MM.1S (cell line): Measurements from ENCODE around the gene GNG14.
A peak's percentile ranks its signal among the peaks of the same experiment; 100 is the strongest.
"Not testable (repeated sequence)": the region's sequence is repeated elsewhere in the genome, so short reads cannot be mapped to it uniquely, and the experiment has no call there.

Experiments used
- DNase-seq: peaks from one replicate; pipeline ENCODE4 v3.0.0-alpha.2; 2015
- H2AFZ ChIP-seq: fragments of 300-600 bp; sonication (generic); 2 replicates; pipeline ENCODE4 v1.6.0; 2016; ENCODE audit warnings: antibody characterized with exemption, low read length
- H3F3A ChIP-seq: fragments of 300-600 bp; sonication (generic); 2 replicates; pipeline ENCODE4 v1.6.1; 2016; ENCODE audit warnings: mild to moderate bottlenecking, antibody characterized with exemption, low read length, moderate library complexity, mixed read lengths; ENCODE audit not compliant: insufficient read depth
- H3K27ac ChIP-seq: fragments of 300-600 bp; sonication (generic); 2 replicates; pipeline ENCODE4 v1.5.1; 2016; ENCODE audit warnings: mild to moderate bottlenecking, low read length
- H3K27me3 ChIP-seq: fragments of 300-600 bp; sonication (generic); replicated peaks from 2 replicates; pipeline ENCODE4 v1.6.0; 2016; ENCODE audit warnings: low read length; ENCODE audit not compliant: insufficient read depth
- H3K36me3 ChIP-seq: fragments of 300-600 bp; sonication (generic); replicated peaks from 2 replicates; pipeline ENCODE4 v1.6.1; 2016; ENCODE audit warnings: mild to moderate bottlenecking, low read length, mixed read lengths; ENCODE audit not compliant: insufficient read depth
- H3K4me1 ChIP-seq: fragments of 300-600 bp; sonication (generic); 2 replicates; pipeline ENCODE4 v1.6.1; 2016; ENCODE audit warnings: low read length, mixed read lengths
- H3K4me2 ChIP-seq: fragments of 300-600 bp; sonication (generic); 2 replicates; pipeline ENCODE4 v1.6.0; 2016; ENCODE audit warnings: low read depth, low read length
- H3K4me3 ChIP-seq: fragments of 300-600 bp; sonication (generic); 2 replicates; pipeline ENCODE4 v1.5.1; 2016; ENCODE audit warnings: low read length, mixed read lengths
- H3K79me2 ChIP-seq: fragments of 300-600 bp; sonication (generic); 2 replicates; pipeline ENCODE4 v1.6.1; 2016; ENCODE audit warnings: mixed run types, low read length, mixed read lengths
- H3K9ac ChIP-seq: fragments of 300-600 bp; sonication (generic); 2 replicates; pipeline ENCODE4 v1.6.1; 2016; ENCODE audit warnings: low read length, mixed read lengths
- H3K9me2 ChIP-seq: fragments of 300-600 bp; sonication (generic); replicated peaks from 2 replicates; pipeline ENCODE4 v1.6.1; 2016; ENCODE audit warnings: mild to moderate bottlenecking, low read length, mixed read lengths; ENCODE audit not compliant: insufficient read depth
- H3K9me3 ChIP-seq: fragments of 300-600 bp; sonication (generic); replicated peaks from 2 replicates; pipeline ENCODE4 v1.6.1; 2016; ENCODE audit warnings: mild to moderate bottlenecking, low read length, mixed read lengths; ENCODE audit not compliant: insufficient read depth
- H4K20me1 ChIP-seq: fragments of 300-600 bp; sonication (generic); 2 replicates; pipeline ENCODE4 v1.6.1; 2016; ENCODE audit warnings: mild to moderate bottlenecking, low read length, moderate library complexity, mixed read lengths; ENCODE audit not compliant: insufficient read depth
- EZH2 ChIP-seq: fragments of 300-600 bp; sonication (generic); optimal IDR thresholded peaks from 2 replicates; pipeline ENCODE3; 2017; ENCODE audit warnings: low read depth, mild to moderate bottlenecking, antibody characterized with exemption, low read length, mixed read lengths
- EZH2phosphoT487 ChIP-seq: fragments of 300-600 bp; sonication (generic); IDR thresholded peaks from 2 replicates; pipeline ENCODE4 v1.6.1; 2018; ENCODE audit warnings: antibody characterized with exemption, low read length
- TF ChIP-seq, protein P1 (sequence below): fragments of 300-600 bp; sonication (generic); IDR thresholded peaks from 2 replicates; pipeline ENCODE4 v1.5.1; 2016; ENCODE audit warnings: antibody characterized with exemption, low read length, mixed read lengths

The GNG14 gene

DNA sequence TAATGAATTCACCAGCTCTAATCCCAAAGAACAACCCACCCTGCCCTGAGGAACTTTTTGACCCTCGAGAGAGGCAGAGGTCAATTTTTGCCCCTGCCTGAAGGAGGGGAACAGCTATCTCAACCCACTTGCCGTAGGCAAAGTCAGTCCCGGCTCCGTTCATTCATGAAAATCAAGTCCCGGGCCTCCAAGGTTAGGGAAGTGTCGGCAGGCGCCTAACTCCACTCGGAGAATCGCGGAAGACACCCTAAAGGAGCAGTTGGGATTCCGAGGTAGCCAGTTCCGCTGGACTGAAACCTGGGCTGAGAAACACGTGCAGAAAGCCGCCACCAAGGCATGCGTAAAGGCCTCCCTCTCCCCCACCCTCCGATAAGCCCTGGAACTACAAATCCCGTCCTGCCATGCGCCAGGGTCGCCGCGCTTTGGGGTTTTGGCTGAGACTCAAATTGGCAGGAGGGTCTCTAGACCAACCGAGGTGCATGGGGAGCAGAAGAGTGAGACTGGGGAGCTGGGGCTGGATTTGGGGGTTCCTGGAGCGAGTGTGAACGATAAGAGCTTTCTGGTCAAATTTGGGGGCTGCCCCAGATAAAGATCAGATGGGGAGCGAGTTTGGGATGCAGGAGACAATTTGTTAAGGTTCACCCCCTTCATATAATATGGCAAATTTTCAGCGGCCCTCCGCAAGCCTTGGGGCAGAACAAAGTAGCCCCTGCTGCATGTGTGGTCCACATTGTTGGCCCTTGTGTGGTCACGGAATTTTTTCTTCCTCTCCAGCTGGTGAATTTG, 36.0 kb downstream of the GNG14 start, which contains the start of gene TNPO2:
Gene TNPO2 (minus strand): TSS at position 292 of the 786 bp plus-strand sequence. CDS start 2,955 bp downstream, outside the sequence.
- Histone ChIP-seq H3K79me2 (peaks cover 45% of the 10 kb centered on the region), H3K9me2 (no peaks in the 10 kb centered on the region), H3K36me3 (peaks cover 2% of the 10 kb centered on the region), H3K4me2 (peak within 1 kb of the TSS; percentile 91), H3K9me3 (no peaks in the 10 kb centered on the region), H3K27me3 (no peaks in the 10 kb centered on the region), H3K27ac (peak within 1 kb of the TSS; percentile 61), H3K9ac (peak within 1 kb of the TSS; percentile 84), H3K4me3 (peak within 1 kb of the TSS; percentile 84), H4K20me1 (no peaks in the 10 kb centered on the region), H3K4me1 (peaks cover 3% of the 10 kb centered on the region; the same call in 1 of the 2 replicates), H2AFZ (peak within 1 kb of the TSS; percentile 71), H3F3A (peaks cover 17% of the 10 kb centered on the region)
- TF ChIP-seq, protein P1, sequence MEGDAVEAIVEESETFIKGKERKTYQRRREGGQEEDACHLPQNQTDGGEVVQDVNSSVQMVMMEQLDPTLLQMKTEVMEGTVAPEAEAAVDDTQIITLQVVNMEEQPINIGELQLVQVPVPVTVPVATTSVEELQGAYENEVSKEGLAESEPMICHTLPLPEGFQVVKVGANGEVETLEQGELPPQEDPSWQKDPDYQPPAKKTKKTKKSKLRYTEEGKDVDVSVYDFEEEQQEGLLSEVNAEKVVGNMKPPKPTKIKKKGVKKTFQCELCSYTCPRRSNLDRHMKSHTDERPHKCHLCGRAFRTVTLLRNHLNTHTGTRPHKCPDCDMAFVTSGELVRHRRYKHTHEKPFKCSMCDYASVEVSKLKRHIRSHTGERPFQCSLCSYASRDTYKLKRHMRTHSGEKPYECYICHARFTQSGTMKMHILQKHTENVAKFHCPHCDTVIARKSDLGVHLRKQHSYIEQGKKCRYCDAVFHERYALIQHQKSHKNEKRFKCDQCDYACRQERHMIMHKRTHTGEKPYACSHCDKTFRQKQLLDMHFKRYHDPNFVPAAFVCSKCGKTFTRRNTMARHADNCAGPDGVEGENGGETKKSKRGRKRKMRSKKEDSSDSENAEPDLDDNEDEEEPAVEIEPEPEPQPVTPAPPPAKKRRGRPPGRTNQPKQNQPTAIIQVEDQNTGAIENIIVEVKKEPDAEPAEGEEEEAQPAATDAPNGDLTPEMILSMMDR = no peak
- TF ChIP-seq EZH2 (no peak), EZH2phosphoT487 (no peak)
- DNase-seq = peak; percentile 78

DNA sequence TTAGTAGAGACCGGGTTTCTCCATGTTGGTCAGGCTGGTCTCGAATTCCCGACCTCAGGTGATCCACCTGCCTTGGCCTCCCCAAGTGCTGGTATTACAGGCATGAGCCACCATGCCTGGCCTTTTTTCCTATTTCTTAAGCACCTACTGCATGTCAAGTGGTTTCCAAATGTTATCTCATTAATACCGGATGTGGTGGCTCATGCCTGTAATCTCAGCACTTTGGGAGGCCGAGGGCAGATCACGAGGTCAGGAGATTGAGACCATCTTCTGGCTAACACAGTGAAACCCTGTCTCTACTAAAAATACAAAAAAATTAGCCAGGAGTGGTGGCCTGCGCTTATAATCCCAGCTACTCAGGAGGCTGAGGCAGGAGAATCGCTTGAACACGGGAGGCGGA, 37.8 kb downstream of the GNG14 start:
- not testable (repeated sequence) for H3K27ac ChIP-seq, H4K20me1 ChIP-seq, H3K4me1 ChIP-seq, H3K4me2 ChIP-seq, H3K27me3 ChIP-seq, H3K36me3 ChIP-seq, H3K9me2 ChIP-seq, H2AFZ ChIP-seq, H3K9me3 ChIP-seq, DNase-seq, H3K9ac ChIP-seq, H3K4me3 ChIP-seq
- Histone ChIP-seq H3K79me2 (peaks cover 38% of the 10 kb centered on the region), H3F3A (peaks cover 19% of the 10 kb centered on the region)

DNA sequence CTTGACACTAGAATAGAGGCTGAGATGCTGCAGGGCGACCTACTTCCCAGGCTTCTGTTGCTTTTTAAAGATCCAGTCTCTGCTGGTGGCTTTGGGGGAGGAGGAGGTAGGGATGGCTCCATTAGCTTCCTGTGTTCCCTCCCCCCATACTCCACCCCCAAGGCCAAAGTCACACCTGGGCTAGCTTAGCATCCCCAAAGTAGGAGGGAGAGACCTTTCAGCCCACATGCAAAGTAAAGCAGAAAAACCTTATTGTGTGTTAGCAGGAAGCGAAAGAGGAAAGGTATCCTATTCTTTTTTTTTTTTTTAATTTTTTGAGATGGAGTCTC, 39.2 kb downstream of the GNG14 start:
- peaks cover 6% of the 10 kb centered on the region for H3K36me3 ChIP-seq
- H2AFZ ChIP-seq = no peak overlapping the region
- no peak for DNase-seq
- no peaks in the 10 kb centered on the region for H3K9me3 ChIP-seq
- peaks cover 12% of the 10 kb centered on the region; the same call in 1 of the 2 replicates for H4K20me1 ChIP-seq
- TF ChIP-seq, protein P1 = no peak
- no peak for TF ChIP-seq EZH2
- no peak for TF ChIP-seq EZH2phosphoT487
- H3K27me3 ChIP-seq = no peaks in the 10 kb centered on the region
- H3K27ac ChIP-seq = no peak overlapping the region
- H3K4me2 ChIP-seq = no peak overlapping the region
- no peak overlapping the region for H3K4me3 ChIP-seq
- peaks cover 38% of the 10 kb centered on the region for H3K79me2 ChIP-seq
- H3F3A ChIP-seq = peaks cover 24% of the 10 kb centered on the region
- no peak overlapping the region for H3K9ac ChIP-seq
- H3K4me1 ChIP-seq = peaks cover 3% of the 10 kb centered on the region; the same call in 1 of the 2 replicates
- no peaks in the 10 kb centered on the region for H3K9me2 ChIP-seq

DNA sequence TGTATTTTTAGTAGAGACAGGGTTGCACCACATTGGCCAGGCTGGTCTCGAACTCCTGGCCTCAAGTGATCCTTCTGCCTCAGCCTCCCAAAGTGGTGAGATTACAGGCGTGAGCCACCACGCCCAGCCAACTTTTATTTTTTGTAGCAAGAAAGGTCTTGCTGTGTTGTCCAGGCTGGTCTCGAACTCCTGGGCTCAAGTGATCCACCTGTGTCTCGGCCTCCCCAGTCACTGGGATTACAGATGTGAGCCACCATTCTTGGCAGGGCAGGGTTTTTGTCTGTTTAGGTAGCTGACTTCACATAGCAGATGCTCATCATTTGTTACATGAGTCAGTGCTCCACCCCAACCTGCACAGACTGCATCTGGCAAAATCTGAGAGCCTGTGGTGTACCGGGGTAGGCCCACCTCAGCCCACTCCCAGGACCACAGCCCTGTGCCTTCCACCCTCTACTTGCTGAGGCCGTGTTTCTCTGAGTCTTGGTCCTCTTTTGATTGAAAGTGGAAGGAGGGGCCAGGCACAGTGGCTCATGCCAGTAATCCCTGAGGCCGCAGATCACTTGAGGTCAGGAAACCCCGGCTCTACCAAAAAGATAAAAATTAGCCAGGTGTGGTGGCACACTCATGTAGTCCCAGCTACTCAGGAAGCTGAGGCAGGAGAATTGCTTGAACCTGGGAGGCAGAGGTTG, 40.1 kb downstream of the GNG14 start:
- Histone ChIP-seq H3K4me3 (no peak overlapping the region), H3K27me3 (no peaks in the 10 kb centered on the region), H3K4me1 (peaks cover 6% of the 10 kb centered on the region), H3K9me2 (no peaks in the 10 kb centered on the region), H3K4me2 (no peak overlapping the region), H2AFZ (no peak overlapping the region), H4K20me1 (peaks cover 18% of the 10 kb centered on the region; the same call in 1 of the 2 replicates), H3F3A (peaks cover 21% of the 10 kb centered on the region), H3K9ac (no peak overlapping the region), H3K36me3 (peaks cover 6% of the 10 kb centered on the region), H3K79me2 (peaks cover 42% of the 10 kb centered on the region), H3K9me3 (no peaks in the 10 kb centered on the region), H3K27ac (no peak overlapping the region)
- DNase-seq = no peak
- no peak for TF ChIP-seq EZH2phosphoT487
- TF ChIP-seq EZH2 = no peak
- TF ChIP-seq, protein P1 = no peak
